Lower leg skin (tissue), 4 donors: ENCODE measurements around the gene MOK. TPM values are rescaled to one million over a fixed set of nuclear protein-coding genes. Genes with fewer than 3 reads are reported as not detected.

ENCODE experiments used
- DNase-seq, 2 donors: peaks; one replicate each; pipeline ENCODE4 v3.0.0-alpha.2; 2019; ENCODE audit warnings: low spot score in 2 of 2
- H3K4me3 ChIP-seq: fragments of 200-600 bp; sonication (generic); 2 replicates; pipeline ENCODE4 v1.5.1; 2017; ENCODE audit warnings: mild to moderate bottlenecking, low read depth; ENCODE audit not compliant: poor library complexity, severe bottlenecking
- CTCF ChIP-seq, 3 donors: fragments of 450-650 bp; IDR thresholded peaks; one replicate each; pipeline ENCODE4 v1.5.1; 2016; ENCODE audit warnings: antibody characterized with exemption in 3 of 3, mild to moderate bottlenecking in 3 of 3, moderate library complexity in 2 of 3
- POLR2A ChIP-seq, 2 donors: fragments of 450-650 bp; IDR thresholded peaks; one replicate each; pipeline ENCODE4 v1.6.1; 2016 to 2017; ENCODE audit warnings: antibody characterized with exemption in 2 of 2, mild to moderate bottlenecking in 1 of 2, moderate library complexity in 1 of 2
- WGBS, 2 donors: methylation state at CpG; one replicate each; pipeline ENCODE4 v1.1.5; 2018; 5-methylcytosine and 5-hydroxymethylcytosine counted together
- intact Hi-C: fragments of 100-400 bp; cut with DNase I; formaldehyde crosslinking; loops from one replicate; pipeline ENCODE4 v1.15.0; 2023; ENCODE audit warnings: low total_unique reads
- total RNA-seq, 4 donors: library from RNA; depleted of rRNA; stranded (reverse); fragments of >200 nt; gene quantifications; one replicate each; pipeline ENCODE4 v1.1.0, GENCODE V29; 2016

MOK gene
- total RNA-seq, 4 donors from 2014 or later: 2.1 to 12.2 (median 7.8) TPM

GRCh38 chr14:102196039-102196901 lies 108.7 kb downstream of the MOK start:
- TF ChIP-seq POLR2A (IDR thresholded peaks at IDR 0.05): no peak
- no peak for TF ChIP-seq CTCF (IDR thresholded peaks at IDR 0.05)
- intact Hi-C loops: no loop called here
- H3K4me3 ChIP-seq: no peak overlapping the region
- WGBS, 2 donors: 83 to 92% methylated on average over 6 of the region's 6 CpGs
- DNase-seq: no peak

- no peak for DNase-seq
- no peak overlapping the region for H3K4me3 ChIP-seq
- no peak for TF ChIP-seq POLR2A (IDR thresholded peaks at IDR 0.05)
- no peak for TF ChIP-seq CTCF (IDR thresholded peaks at IDR 0.05)
- intact Hi-C loops: no loop called here
- WGBS, 2 donors: 70 to 78% methylated on average over 1 of the region's 1 CpG
Observed at GRCh38 chr14:102195446-102195845, 109.5 kb downstream of the MOK start.

GRCh38 chr14:102194856-102195255 lies 110.1 kb downstream of the MOK start:
- TF ChIP-seq CTCF (IDR thresholded peaks at IDR 0.05) (no peak), POLR2A (IDR thresholded peaks at IDR 0.05) (no peak)
- no peak overlapping the region for H3K4me3 ChIP-seq
- intact Hi-C loops: no loop called here
- WGBS, 2 donors: 85 to 86% methylated on average over 4 of the region's 4 CpGs
- DNase-seq: no peak

GRCh38 chr14:102192840-102193502 lies 112.0 kb downstream of the MOK start:
- H3K4me3 ChIP-seq: no peak overlapping the region
- intact Hi-C loops: no loop called here
- 75 to 77% methylated on average over 13 of the region's 13 CpGs for WGBS, 2 donors
- no peak for DNase-seq
- TF ChIP-seq POLR2A (IDR thresholded peaks at IDR 0.05) (no peak), CTCF (IDR thresholded peaks at IDR 0.05) (no peak)

- H3K4me3 ChIP-seq: no peak overlapping the region
- WGBS, 2 donors: 96 to 97% methylated on average over 5 of the region's 5 CpGs
- intact Hi-C loops: no loop called here
- no peak for DNase-seq
- TF ChIP-seq POLR2A (IDR thresholded peaks at IDR 0.05): no peak
- TF ChIP-seq CTCF (IDR thresholded peaks at IDR 0.05): no peak
Observed at GRCh38 chr14:102189874-102190273, 115.1 kb downstream of the MOK start.
